GM20000 (cell line): ENCODE measurements around the gene ZNF576.
"Not testable (repeated sequence)": the region's sequence is repeated elsewhere in the genome, so short reads cannot be mapped to it uniquely, and the experiment has no call there.

Experiments used
- DNase-seq: peaks from one replicate; pipeline ENCODE4 v3.0.0; 2012; ENCODE audit warnings: low spot score
- CTCF ChIP-seq: IDR thresholded peaks from 2 replicates; pipeline ENCODE4 v1.5.1; 2012; ENCODE audit warnings: mild to moderate bottlenecking, control low read depth; ENCODE audit errors: extremely low read depth, missing control alignments

The ZNF576 gene

GRCh38 chr19:43595999-43596841, at the start of gene ZNF576, which contains the start of gene IRGQ:
Gene ZNF576 (plus strand): TSS chr19:43596595. CDS start chr19:43597109, 514 bp downstream.
Gene IRGQ (minus strand): TSS chr19:43596134. CDS start chr19:43595338, 796 bp downstream.
- no peak for TF ChIP-seq CTCF
- DNase-seq, result peak; percentile 98

- not testable (repeated sequence) for DNase-seq
Measured at GRCh38 chr19:43547926-43548325, 48.5 kb upstream of the ZNF576 start.

GRCh38 chr19:43548706-43549105, 47.7 kb upstream of the ZNF576 start:
- no peak for TF ChIP-seq CTCF
- no peak for DNase-seq

- no peak for TF ChIP-seq CTCF
- no peak for DNase-seq
Measured at GRCh38 chr19:43551399-43552197, 44.8 kb upstream of the ZNF576 start.

- TF ChIP-seq CTCF, result no peak
- no peak for DNase-seq
Measured at GRCh38 chr19:43552198-43552450, 44.3 kb upstream of the ZNF576 start.

- TF ChIP-seq CTCF, result no peak
- DNase-seq, result no peak
Measured at GRCh38 chr19:43552616-43553015, 43.8 kb upstream of the ZNF576 start.

GRCh38 chr19:43553656-43554055, 42.7 kb upstream of the ZNF576 start:
- no peak for DNase-seq
- no peak for TF ChIP-seq CTCF
